Astrocyte of the spinal cord (primary cell): ENCODE measurements around the gene SFMBT1.
A peak's percentile ranks its signal among the peaks of the same experiment; 100 is the strongest.

Experiments used
- DNase-seq: peaks from one replicate; pipeline ENCODE4 v3.0.0; 2011; ENCODE audit warnings: low read depth, low spot score
- H3K4me3 ChIP-seq: 2 replicates; pipeline ENCODE4 v1.5.1; 2011; ENCODE audit warnings: low read depth, mild to moderate bottlenecking, low read length, moderate library complexity
- CTCF ChIP-seq: IDR thresholded peaks from 2 replicates; pipeline ENCODE4 v1.5.1; 2012; ENCODE audit warnings: low read depth, mild to moderate bottlenecking, low read length, inconsistent platforms
- in situ Hi-C: cut with HindIII; loops from 2 replicates; pipeline ENCODE4 v1.10.0; 2017; ENCODE audit warnings: low sequenced_read_pairs

Gene SFMBT1

GRCh38 chr3:53045518-53046170, at the start of gene SFMBT1:
SFMBT1 (minus strand) TSS chr3:53046073; CDS start chr3:52969128, 76,945 bp downstream.
- in situ Hi-C loops, result no loop called here
- DNase-seq, result peak; percentile 25
- no peak for TF ChIP-seq CTCF
- peak within 1 kb of the TSS; percentile 67 for H3K4me3 ChIP-seq

GRCh38 chr3:53092942-53093341, 47.1 kb upstream of the SFMBT1 start:
- H3K4me3 ChIP-seq, result no peak overlapping the region
- in situ Hi-C loops, result no loop called here
- TF ChIP-seq CTCF, result no peak
- no peak for DNase-seq

- no peak for TF ChIP-seq CTCF
- no peak overlapping the region for H3K4me3 ChIP-seq
- in situ Hi-C loops, result no loop called here
- DNase-seq, result no peak
Observed at GRCh38 chr3:53092216-53092615, 46.3 kb upstream of the SFMBT1 start.

GRCh38 chr3:53091011-53091410, 45.1 kb upstream of the SFMBT1 start:
- DNase-seq, result no peak
- in situ Hi-C loops, result no loop called here
- H3K4me3 ChIP-seq, result no peak overlapping the region
- TF ChIP-seq CTCF, result no peak

GRCh38 chr3:53089511-53089910, 43.6 kb upstream of the SFMBT1 start:
- TF ChIP-seq CTCF, result no peak
- H3K4me3 ChIP-seq, result no peak overlapping the region

GRCh38 chr3:53085476-53085875, 39.6 kb upstream of the SFMBT1 start:
- in situ Hi-C loops, result no loop called here
- no peak for DNase-seq
- no peak for TF ChIP-seq CTCF
- H3K4me3 ChIP-seq, result no peak overlapping the region

More at GRCh38 chr3:53089511-53089910, 43.6 kb upstream of the SFMBT1 start:
- in situ Hi-C loops, result no loop called here
- DNase-seq, result no peak
